ENCODE measurements around the gene ADGRL4. TPM values are rescaled to one million over a fixed set of nuclear protein-coding genes. Genes with fewer than 3 reads are reported as not detected.
"Not testable (repeated sequence)": the region's sequence is repeated elsewhere in the genome, so short reads cannot be mapped to it uniquely, and the experiment has no call there.

The ADGRL4 gene
- total and polyA plus RNA-seq, 2 experiments from 2014 or later = 0.24 to 0.32 TPM

DNA sequence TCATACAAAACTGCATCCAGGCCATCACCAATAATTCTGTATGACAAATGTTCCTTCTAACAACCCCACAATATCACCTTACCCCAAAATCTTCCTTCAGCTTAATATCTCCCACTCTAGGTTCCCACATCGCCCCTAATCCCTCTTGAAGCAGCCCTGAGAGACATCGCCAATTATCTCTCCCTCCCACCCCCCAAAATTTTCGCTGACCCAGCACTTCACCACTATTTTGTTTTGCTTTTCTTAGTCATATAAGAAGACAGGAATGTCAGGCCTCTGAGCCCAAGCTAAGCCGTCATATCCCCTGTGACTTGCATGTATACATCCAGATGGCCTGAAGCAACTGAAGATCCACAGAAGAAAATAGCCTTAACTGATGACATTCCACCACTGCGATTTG lies 126.3 kb downstream of the ADGRL4 start:
- H3K4me1 ChIP-seq (ENCODE audit: insufficient read depth) = no peaks in the 10 kb centered on the region
- no peak overlapping the region for H3K27ac ChIP-seq (ENCODE audit: low read depth)
- no peaks in the 10 kb centered on the region for H3K36me3 ChIP-seq (ENCODE audit: insufficient read depth)
- H3K4me3 Mint-ChIP-seq = no peak overlapping the region
- no peaks in the 10 kb centered on the region for H3K9me3 Mint-ChIP-seq
- ATAC-seq = no peak
- TF ChIP-seq ZNF462 (CRISPR knock-in tag; IDR thresholded peaks at IDR 0.05) (no peak), EZH2 (IDR thresholded peaks at IDR 0.05; ENCODE audit: low read depth, unreplicated experiment) (no peak), STAT1 (IDR thresholded peaks at IDR 0.05; ENCODE audit: unreplicated experiment) (no peak), ZNF114 (CRISPR knock-in tag; IDR thresholded peaks at IDR 0.05) (no peak), JUNB (IDR thresholded peaks at IDR 0.05; ENCODE audit: unreplicated experiment) (no peak), ZNF331 (CRISPR knock-in tag; IDR thresholded peaks at IDR 0.05; ENCODE audit: low read depth) (no peak), CREB1 (CRISPR knock-in tag; IDR thresholded peaks at IDR 0.05; ENCODE audit: low read depth) (no peak), NANOG (IDR thresholded peaks at IDR 0.05; ENCODE audit: borderline replicate concordance) (no peak)
- TF ChIP-seq, protein P1, sequence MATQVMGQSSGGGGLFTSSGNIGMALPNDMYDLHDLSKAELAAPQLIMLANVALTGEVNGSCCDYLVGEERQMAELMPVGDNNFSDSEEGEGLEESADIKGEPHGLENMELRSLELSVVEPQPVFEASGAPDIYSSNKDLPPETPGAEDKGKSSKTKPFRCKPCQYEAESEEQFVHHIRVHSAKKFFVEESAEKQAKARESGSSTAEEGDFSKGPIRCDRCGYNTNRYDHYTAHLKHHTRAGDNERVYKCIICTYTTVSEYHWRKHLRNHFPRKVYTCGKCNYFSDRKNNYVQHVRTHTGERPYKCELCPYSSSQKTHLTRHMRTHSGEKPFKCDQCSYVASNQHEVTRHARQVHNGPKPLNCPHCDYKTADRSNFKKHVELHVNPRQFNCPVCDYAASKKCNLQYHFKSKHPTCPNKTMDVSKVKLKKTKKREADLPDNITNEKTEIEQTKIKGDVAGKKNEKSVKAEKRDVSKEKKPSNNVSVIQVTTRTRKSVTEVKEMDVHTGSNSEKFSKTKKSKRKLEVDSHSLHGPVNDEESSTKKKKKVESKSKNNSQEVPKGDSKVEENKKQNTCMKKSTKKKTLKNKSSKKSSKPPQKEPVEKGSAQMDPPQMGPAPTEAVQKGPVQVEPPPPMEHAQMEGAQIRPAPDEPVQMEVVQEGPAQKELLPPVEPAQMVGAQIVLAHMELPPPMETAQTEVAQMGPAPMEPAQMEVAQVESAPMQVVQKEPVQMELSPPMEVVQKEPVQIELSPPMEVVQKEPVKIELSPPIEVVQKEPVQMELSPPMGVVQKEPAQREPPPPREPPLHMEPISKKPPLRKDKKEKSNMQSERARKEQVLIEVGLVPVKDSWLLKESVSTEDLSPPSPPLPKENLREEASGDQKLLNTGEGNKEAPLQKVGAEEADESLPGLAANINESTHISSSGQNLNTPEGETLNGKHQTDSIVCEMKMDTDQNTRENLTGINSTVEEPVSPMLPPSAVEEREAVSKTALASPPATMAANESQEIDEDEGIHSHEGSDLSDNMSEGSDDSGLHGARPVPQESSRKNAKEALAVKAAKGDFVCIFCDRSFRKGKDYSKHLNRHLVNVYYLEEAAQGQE (IDR thresholded peaks at IDR 0.05; ENCODE audit: unreplicated experiment) = no peak
- TF ChIP-seq, protein P2, sequence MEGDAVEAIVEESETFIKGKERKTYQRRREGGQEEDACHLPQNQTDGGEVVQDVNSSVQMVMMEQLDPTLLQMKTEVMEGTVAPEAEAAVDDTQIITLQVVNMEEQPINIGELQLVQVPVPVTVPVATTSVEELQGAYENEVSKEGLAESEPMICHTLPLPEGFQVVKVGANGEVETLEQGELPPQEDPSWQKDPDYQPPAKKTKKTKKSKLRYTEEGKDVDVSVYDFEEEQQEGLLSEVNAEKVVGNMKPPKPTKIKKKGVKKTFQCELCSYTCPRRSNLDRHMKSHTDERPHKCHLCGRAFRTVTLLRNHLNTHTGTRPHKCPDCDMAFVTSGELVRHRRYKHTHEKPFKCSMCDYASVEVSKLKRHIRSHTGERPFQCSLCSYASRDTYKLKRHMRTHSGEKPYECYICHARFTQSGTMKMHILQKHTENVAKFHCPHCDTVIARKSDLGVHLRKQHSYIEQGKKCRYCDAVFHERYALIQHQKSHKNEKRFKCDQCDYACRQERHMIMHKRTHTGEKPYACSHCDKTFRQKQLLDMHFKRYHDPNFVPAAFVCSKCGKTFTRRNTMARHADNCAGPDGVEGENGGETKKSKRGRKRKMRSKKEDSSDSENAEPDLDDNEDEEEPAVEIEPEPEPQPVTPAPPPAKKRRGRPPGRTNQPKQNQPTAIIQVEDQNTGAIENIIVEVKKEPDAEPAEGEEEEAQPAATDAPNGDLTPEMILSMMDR (conservative IDR thresholded peaks at IDR 0.05; ENCODE audit: low read depth in 2 of 2) = no peak
- no peak for DNase-seq (ENCODE audit: low spot score)
- H3K79me2 ChIP-seq (replicated peaks; ENCODE audit: insufficient read depth) = no peaks in the 10 kb centered on the region
- no peak overlapping the region for H3K4me2 ChIP-seq
- peaks cover 10% of the 10 kb centered on the region for H3K4me1 Mint-ChIP-seq
- no peaks in the 10 kb centered on the region for H3K9me2 ChIP-seq (ENCODE audit: insufficient read depth)
- no peaks in the 10 kb centered on the region for H3K27me3 ChIP-seq (ENCODE audit: insufficient read depth)
- H4K20me1 ChIP-seq (replicated peaks; ENCODE audit: insufficient read depth) = no peaks in the 10 kb centered on the region
- peaks cover 2% of the 10 kb centered on the region for H3K27me3 Mint-ChIP-seq (ENCODE audit: insufficient read depth, low read depth, poor library complexity)
- H3K4me3 ChIP-seq = no peak overlapping the region
- no peak overlapping the region for H2AFZ ChIP-seq
- H3K36me3 Mint-ChIP-seq (ENCODE audit: low read depth) = no peaks in the 10 kb centered on the region
- no peak overlapping the region for H3K27ac Mint-ChIP-seq
- H3F3A ChIP-seq (replicated peaks; ENCODE audit: low read depth) = no peaks in the 10 kb centered on the region

DNA sequence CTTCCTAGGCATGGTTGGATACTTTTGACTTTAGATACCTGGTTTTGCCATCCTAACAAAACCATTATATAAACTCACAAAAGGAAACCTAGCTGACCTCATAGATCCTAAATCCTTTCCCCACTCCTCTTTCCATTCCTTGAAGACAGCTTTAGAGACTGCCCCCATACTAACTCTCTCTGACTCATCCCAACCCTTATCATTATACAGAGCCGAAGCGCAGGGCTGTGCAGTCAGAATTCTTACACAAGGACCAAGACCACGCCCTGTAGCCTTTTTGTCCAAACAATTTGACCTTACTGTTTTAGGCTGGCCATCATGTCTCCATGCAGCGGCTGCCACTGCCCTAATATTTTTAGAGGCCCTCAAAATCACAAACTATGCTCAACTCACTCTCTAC lies 130.5 kb downstream of the ADGRL4 start:
- not testable (repeated sequence) for H3K4me1 ChIP-seq (ENCODE audit: insufficient read depth); H3K4me1 Mint-ChIP-seq; H3K4me3 Mint-ChIP-seq; H3F3A ChIP-seq (replicated peaks; ENCODE audit: low read depth); ATAC-seq; H3K4me3 ChIP-seq; H4K20me1 ChIP-seq (replicated peaks; ENCODE audit: insufficient read depth); H3K36me3 ChIP-seq (ENCODE audit: insufficient read depth); H3K4me2 ChIP-seq; H3K27me3 ChIP-seq (ENCODE audit: insufficient read depth); H3K27ac Mint-ChIP-seq; H3K27me3 Mint-ChIP-seq (ENCODE audit: insufficient read depth, low read depth, poor library complexity); H3K27ac ChIP-seq (ENCODE audit: low read depth); H2AFZ ChIP-seq; H3K9me2 ChIP-seq (ENCODE audit: insufficient read depth); DNase-seq (ENCODE audit: low spot score); H3K79me2 ChIP-seq (replicated peaks; ENCODE audit: insufficient read depth)
- Mint-ChIP-seq H3K36me3 (ENCODE audit: low read depth) (peaks cover 33% of the 10 kb centered on the region), H3K9me3 (peaks cover 30% of the 10 kb centered on the region)

All from GM23338 (cell line).